ENCODE measurements around the gene MRTFA.

The MRTFA gene

GRCh38 chr22:40421941-40422340, 214.6 kb downstream of the MRTFA start:
- DNase-seq: no peak

GRCh38 chr22:40421082-40421350, 215.5 kb downstream of the MRTFA start:
- DNase-seq: no peak

DNA sequence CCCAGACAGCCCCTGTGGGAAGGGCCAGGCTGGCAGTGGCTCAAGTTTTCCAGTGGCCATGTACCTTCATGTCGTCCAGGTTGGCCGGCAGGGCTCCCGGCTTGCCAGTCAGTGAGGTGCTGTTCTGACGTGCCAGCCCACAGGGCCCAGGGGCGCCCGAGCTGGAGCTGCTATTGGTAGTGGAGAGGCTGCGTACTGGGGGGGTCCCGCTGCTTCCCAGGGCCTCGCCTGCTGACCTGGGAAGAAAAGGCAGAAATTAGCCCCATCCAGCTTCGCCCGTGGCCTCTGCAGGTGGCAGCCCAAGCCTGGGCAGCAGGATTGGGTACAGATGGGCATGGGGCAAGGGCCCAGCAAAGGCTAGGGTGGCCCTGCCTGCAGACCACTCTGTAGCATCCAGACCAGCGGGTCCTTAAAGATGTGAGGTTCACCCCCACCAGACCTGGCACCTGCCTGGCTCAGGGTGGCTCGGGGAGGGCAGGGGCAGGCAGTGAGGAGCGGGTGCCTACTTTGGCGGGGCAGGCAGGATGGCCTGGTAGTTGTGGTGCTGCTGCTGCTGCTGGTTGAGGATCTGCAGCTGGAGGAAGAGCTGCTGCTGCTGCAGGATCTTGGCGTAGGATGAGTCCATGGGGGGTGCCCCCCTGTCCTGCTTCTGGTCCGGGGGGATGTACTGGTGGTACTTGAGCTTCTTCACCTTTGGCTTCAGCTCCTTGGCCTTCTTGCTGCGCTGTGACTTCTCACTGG, 216.0 kb downstream of the MRTFA start:
- no peak for DNase-seq

- DNase-seq: no peak
These were observed 216.8 kb downstream of the MRTFA start for GRCh38 chr22:40419718-40420117.

DNA sequence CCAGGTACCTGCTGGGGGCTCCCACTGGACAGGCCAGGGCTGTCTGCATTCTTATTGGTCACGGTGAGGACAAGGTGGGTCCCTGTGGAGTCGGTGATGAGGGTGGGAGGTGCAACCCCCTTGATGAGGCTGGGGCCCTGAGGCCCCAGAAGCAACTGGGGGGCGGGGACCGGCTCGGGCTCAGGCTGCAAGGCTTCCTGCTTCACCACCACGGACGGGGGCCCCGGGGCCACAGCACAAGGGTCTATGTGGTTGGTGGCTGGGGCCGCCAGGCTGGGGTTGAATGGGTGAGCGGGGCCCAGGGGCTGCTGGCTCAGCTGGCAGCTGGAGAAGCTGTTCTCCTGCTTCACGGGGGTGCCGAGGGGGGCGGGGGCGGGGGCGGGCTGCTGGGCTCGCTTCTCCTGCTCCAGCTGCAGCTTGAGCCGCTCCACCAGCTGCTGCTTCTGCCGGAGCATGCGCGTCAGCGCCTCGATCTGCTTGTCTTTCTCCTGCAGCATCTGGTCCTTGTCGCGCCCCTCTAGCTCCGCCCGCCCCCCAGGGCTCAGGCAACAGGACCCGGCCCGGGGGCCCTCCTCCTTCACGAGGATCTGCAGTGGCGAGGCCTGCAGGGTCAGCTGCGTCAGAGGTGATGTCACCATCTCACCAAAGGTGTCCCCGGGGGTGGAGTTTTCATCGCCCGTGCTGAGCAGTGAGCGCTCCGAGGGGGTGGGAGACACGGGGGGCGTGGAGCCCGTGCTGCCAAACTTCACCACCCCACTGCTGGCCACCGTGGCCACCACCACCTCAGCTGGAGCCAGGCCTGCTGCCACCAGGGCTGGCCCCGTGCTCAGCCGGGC, 217.9 kb downstream of the MRTFA start:
- DNase-seq: peak; percentile 97

GRCh38 chr22:40417881-40418280, 218.6 kb downstream of the MRTFA start:
- no peak for DNase-seq

DNA sequence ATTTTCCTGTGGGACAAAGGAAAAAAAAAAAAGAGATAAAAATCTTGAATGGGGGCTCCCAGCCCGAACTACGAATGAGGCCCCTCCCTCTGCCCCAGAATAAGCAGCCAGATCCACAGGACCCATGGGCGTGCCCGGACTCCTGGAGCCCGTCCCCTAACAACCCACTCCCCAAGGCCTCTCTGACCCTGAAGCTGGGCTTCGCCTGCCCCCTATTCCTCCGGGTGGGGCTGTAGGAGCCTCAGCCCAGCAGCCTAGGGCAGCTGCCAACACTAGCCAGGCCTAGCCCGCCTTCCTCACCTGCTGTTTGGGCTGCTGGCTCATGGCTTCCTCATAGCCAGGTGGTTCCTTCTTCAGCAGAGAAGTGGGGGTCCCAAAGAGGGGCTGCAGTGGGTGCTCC, 219.5 kb downstream of the MRTFA start:
- DNase-seq: no peak

DNA sequence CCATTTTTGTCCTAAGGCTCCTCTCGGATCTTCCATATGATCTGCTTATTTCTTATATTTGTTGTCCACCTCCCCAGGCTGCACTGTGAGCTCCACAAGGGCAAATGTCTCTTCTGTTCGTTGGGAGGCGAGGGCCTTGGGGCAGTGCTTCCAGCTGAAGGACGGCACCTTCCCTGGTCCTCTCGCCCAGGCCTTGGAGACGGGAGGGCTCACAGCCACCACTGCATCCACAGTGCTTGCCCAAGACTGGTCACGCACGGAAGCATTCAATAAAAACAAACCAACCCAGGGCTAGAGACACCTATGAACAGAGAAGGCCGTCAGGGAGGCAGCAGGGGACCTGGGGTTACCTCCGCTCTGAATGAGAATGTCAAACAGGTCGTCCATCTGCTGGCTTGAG, 219.9 kb downstream of the MRTFA start:
- no peak for DNase-seq

DNA sequence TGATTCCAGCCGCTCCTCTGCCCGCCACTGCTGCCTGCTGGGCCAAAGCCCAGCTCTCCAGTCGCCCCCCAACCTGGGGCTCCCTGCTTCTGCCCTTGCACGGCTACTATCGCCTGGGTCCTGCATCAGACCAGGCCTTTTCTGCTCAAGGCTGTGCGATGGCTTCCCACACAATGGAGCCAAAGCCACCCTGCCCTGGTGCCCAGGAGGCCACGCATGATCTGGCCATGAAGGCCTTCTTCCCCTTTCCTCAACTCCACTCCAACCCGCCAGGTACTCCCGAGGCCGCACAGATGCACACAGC, 220.3 kb downstream of the MRTFA start:
- DNase-seq: no peak

DNA sequence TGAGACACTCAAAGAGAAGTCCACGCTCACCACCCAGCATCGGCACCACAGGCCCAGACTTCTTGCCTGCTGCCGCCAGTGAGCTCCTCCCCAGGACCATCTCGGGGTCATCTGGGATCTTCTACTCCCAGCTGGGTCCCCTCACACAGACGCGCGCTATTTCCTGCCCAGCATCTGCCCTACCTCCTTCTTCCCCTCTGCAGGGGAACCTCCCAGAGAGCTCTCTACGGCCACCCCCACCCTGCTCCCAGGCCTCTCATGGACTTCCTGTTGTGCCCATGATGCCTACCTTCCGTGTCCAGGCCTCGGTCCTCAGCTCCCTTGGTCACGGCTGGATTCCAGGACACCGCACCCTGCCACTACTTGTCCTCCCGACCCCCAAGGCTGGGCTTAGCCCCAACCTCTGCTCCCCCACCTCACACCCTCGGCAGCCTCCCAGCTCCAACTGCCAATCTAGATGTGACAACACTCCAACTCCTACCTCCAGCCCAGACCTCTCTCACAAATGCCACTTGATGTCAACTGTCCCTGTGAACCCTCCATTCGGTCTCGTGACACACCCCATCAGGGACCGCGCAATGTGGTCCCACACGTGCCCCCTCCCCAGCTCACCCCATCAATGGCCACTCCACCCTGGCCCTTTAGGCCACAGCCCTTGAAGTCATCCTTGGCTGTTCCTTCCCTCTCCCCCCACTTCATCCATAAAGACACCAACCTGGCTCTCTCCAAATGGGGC, 220.8 kb downstream of the MRTFA start:
- no peak for DNase-seq

GRCh38 chr22:40414838-40415505, 221.5 kb downstream of the MRTFA start:
- DNase-seq: no peak

- no peak for DNase-seq
These were observed 222.2 kb downstream of the MRTFA start for GRCh38 chr22:40414311-40414710.

DNA sequence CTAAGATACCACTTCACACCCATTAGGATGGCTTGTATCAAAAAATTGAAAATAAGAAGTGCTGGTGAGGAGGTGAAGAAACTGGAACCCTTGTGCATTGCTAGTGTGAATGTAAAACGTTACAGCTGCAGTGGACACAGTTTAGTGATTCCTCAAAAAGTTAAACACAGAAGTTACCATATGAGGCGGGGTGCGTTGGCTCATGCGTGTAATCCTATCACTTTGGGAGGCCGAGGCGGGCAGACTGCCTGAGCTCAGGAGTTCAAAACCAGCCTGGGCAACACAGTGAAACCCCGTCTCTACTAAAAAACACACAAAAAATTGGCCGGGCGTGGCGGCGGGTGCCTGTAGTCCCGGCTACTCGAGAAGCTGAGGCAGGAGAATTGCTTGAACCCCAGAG, 222.6 kb downstream of the MRTFA start:
- no peak for DNase-seq

GRCh38 chr22:40412441-40412840, 224.1 kb downstream of the MRTFA start:
- DNase-seq: no peak

DNA sequence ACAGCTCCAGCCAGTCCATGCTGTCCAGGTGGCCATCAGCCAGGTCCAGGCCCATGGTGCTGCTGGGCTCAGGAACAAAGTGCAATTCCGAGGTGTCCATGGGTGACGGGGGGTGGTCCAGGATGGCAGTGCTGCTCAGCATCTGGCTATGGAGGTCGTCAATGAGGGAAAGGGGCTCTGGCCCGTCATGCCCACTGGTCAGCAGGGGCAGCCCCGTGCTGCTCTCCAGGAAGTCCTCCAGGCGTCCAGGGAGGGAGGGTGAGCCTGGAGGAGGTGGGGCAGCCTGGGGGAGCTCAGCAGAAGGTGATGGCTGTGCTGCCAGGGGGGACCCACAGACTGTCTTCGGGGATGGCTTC, 225.0 kb downstream of the MRTFA start:
- DNase-seq: no peak

- DNase-seq: no peak
These were observed 225.6 kb downstream of the MRTFA start for GRCh38 chr22:40410731-40411505.

GRCh38 chr22:40410272-40410671, 226.2 kb downstream of the MRTFA start:
- DNase-seq: no peak

DNA sequence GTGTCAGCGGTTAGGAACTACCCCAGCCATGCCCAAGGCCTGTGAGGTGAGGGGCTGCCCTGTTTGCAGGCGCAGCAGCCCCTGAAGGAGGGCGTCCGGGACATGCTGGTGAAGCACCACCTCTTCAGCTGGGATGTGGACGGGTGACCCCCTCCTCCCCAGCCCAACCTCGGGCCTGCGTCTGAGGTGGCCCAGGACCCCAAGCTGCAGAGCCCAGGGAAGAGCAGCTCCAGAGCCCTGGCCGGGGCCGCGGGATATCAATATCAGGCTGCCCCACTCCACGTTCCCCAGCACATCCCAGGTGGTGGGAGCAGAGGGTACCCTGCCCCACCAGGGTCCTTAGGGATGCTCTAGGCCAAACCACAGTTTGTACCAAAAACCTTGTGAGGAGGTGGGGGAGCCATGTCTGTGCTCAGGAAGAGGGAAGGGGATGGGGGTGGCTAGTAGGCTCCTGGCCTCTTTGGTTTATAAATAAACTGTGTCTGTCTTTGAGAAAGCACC, 226.9 kb downstream of the MRTFA start:
- no peak for DNase-seq

DNA sequence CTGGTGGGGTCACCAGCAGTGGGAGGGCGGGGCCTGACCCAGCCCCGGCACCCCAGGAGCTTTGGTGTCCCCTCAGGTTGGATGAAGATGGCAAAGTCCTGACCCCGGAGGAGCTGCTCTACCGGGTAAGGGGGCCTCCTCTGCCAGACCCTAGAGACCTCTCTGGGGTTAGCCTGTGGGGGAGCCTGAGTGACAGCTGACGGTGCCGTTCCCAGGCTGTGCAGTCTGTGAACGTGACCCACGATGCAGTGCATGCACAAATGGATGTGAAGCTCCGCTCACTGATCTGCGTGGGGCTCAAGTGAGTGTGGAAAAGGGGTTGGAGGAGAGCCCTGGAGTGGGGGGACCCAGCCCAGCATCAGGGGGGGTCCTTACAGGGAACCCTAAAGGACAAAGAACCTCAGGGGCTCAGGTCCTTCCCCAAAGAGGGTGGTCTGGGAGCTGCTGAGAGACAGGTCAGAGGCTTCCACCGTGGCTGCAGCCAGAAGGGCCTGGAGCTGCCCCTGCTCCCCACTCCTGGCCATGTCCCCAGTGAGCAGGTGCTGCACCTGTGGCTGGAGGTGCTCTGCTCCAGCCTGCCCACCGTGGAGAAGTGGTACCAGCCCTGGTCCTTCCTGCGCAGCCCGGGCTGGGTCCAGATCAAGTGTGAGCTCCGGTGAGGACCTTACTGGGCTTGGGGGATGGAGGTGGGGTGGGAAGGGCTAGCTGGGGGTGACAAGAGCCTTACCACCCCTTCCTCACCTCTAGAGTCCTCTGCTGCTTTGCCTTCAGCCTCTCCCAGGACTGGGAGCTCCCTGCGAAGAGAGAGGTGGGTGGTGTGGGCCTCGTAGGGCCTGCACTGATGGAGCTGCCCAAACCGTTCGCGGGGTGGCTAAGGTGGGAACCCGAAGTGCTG, 227.6 kb downstream of the MRTFA start:
- DNase-seq: no peak

DNA sequence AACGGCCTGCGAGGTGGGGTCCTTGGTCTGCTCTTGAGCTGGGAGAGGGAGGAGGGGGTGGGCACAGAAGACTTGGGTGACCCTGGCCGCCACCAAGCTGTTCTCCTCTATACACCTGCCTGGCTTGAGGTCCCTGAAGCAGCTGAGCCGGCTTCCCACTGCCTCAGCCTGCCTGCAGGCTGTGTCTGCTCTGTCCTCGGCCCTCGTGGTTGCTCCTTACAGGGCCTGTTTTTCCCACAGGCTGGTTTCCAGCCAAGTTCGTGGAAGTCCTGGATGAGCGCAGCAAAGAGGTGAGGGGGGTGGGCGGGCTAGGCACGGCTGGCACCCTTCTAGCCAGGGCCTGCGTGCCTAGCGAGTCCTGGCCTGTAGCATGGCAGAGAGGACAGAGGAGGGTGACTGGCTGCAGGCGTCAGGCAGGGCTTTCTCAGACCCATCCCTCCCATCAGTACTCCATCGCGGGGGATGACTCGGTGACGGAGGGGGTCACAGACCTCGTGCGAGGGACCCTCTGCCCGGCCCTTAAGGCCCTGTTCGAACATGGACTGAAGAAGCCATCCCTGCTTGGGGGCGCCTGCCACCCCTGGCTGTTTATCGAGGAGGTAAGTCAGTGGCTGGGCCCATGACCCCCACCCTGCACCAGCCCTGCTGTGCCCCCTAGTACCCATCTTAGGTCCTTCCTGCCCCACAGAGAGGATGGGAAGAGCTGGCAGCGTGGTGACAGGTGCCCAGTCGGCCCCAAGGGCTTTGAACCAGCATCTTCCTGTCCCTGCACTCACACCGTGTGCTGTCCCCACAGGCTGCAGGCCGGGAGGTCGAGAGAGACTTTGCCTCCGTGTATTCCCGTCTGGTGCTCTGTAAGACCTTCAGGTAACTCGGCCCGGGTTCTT, 228.4 kb downstream of the MRTFA start:
- no peak for DNase-seq

All from NCI-H2171 treated with DMSO at 0.1 percent for 48 hours (cell line).